Cerebellar cortex (tissue), 1 donor: ENCODE results near the gene ZNF354C.

ENCODE experiments used
- DNase-seq: peaks from one replicate; pipeline ENCODE4 v3.0.0-alpha.2; 2015; ENCODE audit warnings: low spot score

ZNF354C gene

DNA sequence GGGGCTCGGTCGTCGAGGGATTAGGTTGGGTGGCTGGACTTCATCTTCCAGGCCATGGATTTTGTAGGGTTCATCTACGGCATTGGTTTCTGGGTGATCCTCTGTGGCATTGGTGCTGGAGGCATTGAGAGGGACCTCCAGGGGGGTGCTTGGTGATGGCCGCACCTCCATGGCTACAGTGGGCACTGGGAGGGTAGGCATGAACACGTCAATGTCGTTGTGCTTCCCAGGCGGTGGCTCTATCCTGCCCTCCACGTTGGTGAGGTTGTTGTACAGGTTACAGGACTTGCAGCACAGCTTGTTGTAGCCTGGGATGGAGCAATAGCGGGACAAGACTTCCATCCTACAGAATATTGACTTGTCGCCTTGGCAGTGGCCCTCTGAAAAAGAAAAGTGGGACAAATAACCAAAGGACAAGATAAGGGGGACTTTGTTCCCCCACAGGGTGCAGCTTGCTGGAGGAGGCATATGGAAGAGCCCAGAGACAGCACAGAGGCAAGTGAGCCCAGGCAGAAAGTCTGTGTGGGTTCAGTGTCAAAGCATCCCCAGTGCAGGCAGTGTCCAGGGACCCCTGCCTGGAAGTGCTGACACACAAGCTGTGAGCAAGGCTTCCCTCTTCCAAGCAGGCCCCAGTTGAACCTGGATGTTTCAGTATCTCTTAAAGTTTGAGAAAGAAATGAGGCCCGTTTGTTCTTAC lies 53.9 kb downstream of the ZNF354C start:
- no peak for DNase-seq

DNA sequence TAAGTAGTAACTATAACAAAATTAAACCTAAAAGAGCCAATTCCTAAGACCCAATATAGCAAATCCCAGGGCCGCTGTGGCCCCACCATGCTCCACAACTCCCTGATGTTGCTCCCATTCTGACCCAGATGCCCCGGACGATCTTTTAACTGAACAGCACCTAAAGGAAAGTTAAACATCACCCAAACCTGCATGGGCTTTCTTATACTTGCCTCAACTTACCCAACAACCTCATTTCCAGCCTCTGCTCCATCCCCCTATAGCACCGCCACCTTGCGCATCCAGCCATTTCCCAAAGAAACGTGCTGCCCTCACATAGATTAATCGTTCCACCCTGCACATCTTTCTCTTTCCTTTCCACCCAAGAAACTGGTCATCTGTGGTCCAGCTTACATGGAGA lies 54.6 kb downstream of the ZNF354C start:
- DNase-seq = no peak

DNA sequence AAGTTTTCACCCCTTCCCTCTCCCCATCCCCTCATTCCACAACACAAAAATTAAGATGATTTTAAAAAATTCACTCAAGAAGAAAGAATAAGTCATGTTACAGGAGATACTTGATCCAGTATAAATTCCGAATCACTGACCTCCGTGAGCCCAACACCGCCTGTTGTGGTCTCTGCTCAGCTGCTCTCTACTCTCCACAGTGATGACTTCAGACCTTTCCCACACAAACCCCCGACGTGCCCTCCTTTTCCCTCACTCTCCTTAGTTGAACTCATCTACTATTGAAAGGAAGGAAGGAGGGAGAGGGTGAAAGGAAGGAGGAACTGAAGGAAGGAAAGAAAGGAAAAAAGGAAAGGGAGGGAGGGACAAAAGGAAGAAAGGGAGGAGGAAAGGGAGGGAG lies 55.1 kb downstream of the ZNF354C start:
- no peak for DNase-seq

DNA sequence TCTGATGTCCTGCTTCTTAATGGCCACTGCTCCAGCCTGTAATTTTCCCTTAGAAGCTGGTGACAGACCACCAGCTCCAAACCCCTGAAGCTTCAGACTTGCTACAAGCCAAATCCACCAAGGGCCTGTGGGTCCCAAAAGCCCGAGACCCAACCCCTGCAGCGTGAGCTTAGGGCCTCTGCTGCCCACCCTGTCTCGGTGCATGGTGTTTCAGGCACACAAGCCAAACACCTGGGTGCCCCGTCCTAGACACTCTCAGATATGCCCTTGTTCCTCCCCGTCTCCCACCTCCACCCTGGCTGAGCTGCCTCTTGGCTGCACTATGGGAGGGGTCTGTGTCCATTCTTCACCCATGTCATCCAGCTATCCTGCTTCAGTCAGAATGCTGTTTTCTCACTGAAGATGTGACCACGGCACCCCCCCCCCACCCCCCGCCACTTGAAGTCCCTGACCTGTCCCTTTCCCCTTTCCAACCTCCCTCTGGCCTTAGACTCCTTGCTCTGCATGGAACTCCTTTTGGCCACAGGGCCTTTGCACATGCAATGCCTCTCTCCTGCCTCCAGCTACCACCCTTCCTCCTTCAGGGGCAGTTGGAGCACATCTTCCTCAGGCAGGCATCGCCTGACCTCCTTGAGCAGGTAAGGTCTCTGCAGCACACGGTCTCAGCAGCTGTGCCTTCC lies 55.8 kb downstream of the ZNF354C start:
- no peak for DNase-seq

GRCh38 chr5:179118338-179118737 lies 58.2 kb downstream of the ZNF354C start:
- no peak for DNase-seq

GRCh38 chr5:179118756-179119414 lies 58.7 kb downstream of the ZNF354C start:
- DNase-seq = no peak

- DNase-seq = no peak
Measured at GRCh38 chr5:179119415-179120170, 59.4 kb downstream of the ZNF354C start.

GRCh38 chr5:179120421-179120861 lies 60.3 kb downstream of the ZNF354C start:
- DNase-seq = no peak

DNA sequence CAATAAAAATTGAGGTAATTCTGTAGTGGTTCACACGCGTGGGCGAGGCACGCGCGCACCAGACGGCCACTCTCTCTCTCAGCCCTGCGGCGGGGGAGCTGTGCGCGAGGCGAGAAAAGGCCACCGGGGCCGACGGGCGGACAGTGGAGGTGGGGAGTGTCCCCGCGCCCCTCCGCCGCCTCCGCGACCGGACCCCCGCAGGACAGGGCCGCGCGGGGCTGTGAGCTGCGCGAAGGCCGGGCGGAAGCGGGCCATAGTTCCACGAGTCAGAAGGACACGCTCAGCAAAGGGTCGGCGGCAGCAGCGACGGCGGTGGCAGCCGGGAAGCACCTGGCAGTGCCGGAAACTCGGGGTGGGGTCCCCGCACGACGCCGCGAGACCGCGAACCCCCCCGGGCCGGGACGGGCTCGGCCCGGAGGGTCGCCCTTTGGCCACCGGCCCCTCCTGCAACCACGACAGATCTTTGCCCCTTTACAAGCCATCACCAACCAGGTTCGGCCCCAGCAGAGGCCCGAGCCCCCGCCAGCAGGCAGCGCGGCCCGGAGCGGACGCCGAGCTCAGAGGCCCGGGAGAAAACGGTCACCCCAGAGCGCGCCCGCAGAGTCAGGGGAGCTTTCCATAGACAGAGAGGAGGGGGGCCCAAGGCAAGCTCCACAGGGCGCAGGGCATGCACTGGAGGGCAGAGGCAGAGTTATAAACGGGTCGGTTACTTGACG lies 60.9 kb downstream of the ZNF354C start:
- no peak for DNase-seq

DNA sequence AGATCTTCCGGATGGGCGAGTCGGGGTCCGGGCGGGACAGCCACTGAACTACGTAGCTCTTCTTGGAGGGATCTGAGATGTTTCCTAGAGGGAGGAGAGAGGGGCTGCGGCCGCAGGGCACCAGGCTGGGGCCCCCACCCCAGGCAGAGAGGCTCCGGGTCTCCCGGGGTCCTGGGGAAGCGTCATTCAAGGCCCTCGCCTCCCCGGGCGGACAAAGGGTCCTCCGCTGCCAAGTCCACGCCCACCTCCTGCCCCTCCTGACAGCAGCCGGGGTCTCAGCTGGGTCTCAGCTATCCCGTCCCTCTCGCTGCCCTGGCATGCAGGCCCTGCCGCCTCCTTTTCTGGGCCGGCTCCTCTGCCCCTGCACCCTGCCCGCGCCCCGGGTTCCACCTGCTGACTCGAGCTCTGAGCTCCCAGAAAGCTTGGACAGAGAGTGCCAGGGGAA lies 61.5 kb downstream of the ZNF354C start:
- DNase-seq = no peak

- no peak for DNase-seq
Measured at GRCh38 chr5:179122411-179123108, 62.4 kb downstream of the ZNF354C start.

GRCh38 chr5:179123109-179123426 lies 62.9 kb downstream of the ZNF354C start:
- DNase-seq = no peak

GRCh38 chr5:179123491-179124272 lies 63.5 kb downstream of the ZNF354C start:
- DNase-seq = no peak

GRCh38 chr5:179124273-179124852 lies 64.2 kb downstream of the ZNF354C start:
- DNase-seq = no peak

- DNase-seq = no peak
Measured at GRCh38 chr5:179124853-179125788, 64.9 kb downstream of the ZNF354C start.

GRCh38 chr5:179125789-179126505 lies 65.8 kb downstream of the ZNF354C start:
- no peak for DNase-seq

- no peak for DNase-seq
Measured at GRCh38 chr5:179126506-179126991, 66.4 kb downstream of the ZNF354C start.
